ENCODE results near the gene IRX4. TPM values are rescaled to one million over a fixed set of nuclear protein-coding genes. Genes with fewer than 3 reads are reported as not detected.

IRX4 gene
- total RNA-seq, 2 donors from 2014 or later, result not detected

DNA sequence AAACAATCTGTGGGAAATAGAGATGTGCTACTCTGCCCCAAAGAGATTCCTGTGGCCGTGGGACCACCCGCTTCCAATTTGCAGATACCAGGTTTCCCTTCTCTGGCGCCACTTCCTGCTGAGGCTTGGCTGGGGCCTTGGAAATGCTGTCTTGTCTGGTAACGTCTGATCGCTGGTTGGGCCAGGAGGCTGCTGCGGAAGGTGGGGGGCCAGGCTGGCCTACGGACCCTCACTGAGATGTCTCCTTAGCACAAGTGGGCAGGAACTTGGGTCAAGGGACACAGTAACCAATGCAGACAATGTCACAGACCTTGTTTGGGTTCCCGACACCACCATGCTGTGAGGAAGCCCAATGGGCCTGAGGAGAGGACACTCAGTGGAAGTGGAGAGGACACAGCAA lies 31.7 kb upstream of the IRX4 start:
- DNase-seq (ENCODE audit: low spot score) (no peak), ATAC-seq (ENCODE audit: insufficient number of reproducible peaks, low FRiP score, low read depth) (no peak)
- H3K27me3 ChIP-seq (replicated peaks; ENCODE audit: insufficient read depth), result no peaks in the 10 kb centered on the region
- H3K27ac ChIP-seq, result no peak overlapping the region
- no peaks in the 10 kb centered on the region for H3K9me3 ChIP-seq
- H3K36me3 ChIP-seq, result no peaks in the 10 kb centered on the region
- TF ChIP-seq, protein P1, sequence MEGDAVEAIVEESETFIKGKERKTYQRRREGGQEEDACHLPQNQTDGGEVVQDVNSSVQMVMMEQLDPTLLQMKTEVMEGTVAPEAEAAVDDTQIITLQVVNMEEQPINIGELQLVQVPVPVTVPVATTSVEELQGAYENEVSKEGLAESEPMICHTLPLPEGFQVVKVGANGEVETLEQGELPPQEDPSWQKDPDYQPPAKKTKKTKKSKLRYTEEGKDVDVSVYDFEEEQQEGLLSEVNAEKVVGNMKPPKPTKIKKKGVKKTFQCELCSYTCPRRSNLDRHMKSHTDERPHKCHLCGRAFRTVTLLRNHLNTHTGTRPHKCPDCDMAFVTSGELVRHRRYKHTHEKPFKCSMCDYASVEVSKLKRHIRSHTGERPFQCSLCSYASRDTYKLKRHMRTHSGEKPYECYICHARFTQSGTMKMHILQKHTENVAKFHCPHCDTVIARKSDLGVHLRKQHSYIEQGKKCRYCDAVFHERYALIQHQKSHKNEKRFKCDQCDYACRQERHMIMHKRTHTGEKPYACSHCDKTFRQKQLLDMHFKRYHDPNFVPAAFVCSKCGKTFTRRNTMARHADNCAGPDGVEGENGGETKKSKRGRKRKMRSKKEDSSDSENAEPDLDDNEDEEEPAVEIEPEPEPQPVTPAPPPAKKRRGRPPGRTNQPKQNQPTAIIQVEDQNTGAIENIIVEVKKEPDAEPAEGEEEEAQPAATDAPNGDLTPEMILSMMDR (IDR thresholded peaks at IDR 0.05), result no peak
- no peaks in the 10 kb centered on the region for H3K4me1 ChIP-seq (ENCODE audit: control insufficient read depth in 1 of 2, low read depth in 2 of 2)
- H3K4me3 ChIP-seq, result no peak overlapping the region

DNA sequence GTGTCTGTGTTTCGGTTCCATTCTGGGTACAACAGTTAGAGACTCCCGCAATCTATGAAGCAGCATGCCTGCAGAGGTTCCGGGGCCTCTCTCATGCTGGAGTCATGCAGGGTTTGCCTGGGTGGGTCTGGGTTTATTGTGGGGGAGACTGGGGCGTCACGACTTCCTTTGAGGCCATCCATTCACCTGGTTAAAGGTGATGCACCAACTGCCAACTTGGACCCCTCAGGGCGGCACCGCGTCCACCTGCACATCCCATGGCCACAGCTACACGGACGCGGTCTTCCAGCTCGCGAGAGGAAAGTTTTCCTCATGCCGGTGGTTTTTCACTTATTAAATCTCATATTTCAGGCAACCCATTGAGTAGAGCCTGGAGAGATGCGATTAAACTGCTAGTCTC lies 30.9 kb upstream of the IRX4 start:
- Histone ChIP-seq H3K27ac (no peak overlapping the region), H3K4me1 (ENCODE audit: control insufficient read depth in 1 of 2, low read depth in 2 of 2) (no peaks in the 10 kb centered on the region), H3K9me3 (no peaks in the 10 kb centered on the region), H3K36me3 (no peaks in the 10 kb centered on the region), H3K27me3 (replicated peaks; ENCODE audit: insufficient read depth) (no peaks in the 10 kb centered on the region), H3K4me3 (no peak overlapping the region)
- DNase-seq (ENCODE audit: low spot score) (no peak), ATAC-seq (ENCODE audit: insufficient number of reproducible peaks, low FRiP score, low read depth) (no peak)
- TF ChIP-seq, protein P1 (IDR thresholded peaks at IDR 0.05), result no peak

DNA sequence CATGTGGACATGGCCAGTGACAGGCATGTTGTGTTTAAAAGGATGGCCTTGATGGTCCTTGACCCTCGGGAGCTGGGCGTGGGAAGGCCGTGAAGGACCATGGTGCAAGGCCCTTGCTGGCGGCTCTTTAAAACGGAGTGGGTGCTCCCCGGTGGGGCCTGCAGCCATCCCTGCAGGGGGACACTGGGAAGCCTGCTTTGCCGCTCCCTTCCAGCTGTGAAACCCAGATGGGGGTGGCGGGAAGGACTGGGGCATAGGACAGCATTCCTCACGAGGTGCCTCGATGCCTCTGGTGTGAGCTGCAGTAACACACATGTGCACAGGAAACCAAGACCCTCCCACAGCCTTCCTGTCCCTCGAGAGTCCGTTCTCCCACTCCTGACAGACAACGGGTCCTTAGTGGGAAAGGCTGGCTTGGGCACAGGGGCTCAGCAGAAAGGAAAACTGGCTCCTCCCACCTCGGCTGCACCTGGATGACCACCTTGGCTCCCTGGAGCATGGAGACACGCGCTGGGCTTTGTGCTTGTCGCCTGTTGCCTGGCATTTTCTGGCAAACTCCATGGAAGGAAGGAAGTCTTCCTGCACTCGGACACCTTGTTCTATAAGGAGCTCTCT lies 30.3 kb upstream of the IRX4 start:
- TF ChIP-seq, protein P1 (IDR thresholded peaks at IDR 0.05), result no peak
- Histone ChIP-seq H3K27ac (no peak overlapping the region), H3K27me3 (replicated peaks; ENCODE audit: insufficient read depth) (no peaks in the 10 kb centered on the region), H3K4me3 (no peak overlapping the region), H3K9me3 (no peaks in the 10 kb centered on the region), H3K36me3 (no peaks in the 10 kb centered on the region), H3K4me1 (ENCODE audit: control insufficient read depth in 1 of 2, low read depth in 2 of 2) (no peaks in the 10 kb centered on the region)
- ATAC-seq (ENCODE audit: insufficient number of reproducible peaks, low FRiP score, low read depth) (no peak), DNase-seq (ENCODE audit: low spot score) (no peak)

DNA sequence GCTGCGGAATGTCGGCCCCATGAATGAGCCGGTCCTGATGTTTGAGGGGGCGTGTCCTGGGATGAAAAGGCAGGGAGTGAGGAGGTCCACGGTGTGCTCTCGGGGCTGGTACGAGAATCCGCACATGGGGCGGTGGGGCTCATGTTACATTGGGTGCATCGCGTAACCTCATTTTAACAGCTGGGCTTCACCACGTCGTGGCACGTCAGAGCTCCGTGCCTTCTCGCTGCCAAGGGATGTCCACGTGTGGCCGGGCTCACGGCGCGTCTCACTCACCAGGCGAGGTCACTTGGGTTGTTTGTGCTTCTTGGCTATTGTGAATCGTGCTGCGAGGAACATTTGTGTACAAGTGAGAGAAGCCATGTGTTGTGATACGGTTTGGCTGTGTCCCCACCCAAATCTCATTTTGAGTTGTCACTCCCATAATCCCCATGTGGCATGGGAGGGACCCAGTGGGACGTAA lies 29.1 kb upstream of the IRX4 start:
- Histone ChIP-seq H3K36me3 (no peaks in the 10 kb centered on the region), H3K4me1 (ENCODE audit: control insufficient read depth in 1 of 2, low read depth in 2 of 2) (no peaks in the 10 kb centered on the region), H3K27me3 (replicated peaks; ENCODE audit: insufficient read depth) (no peaks in the 10 kb centered on the region), H3K27ac (no peak overlapping the region), H3K4me3 (no peak overlapping the region), H3K9me3 (no peaks in the 10 kb centered on the region)
- TF ChIP-seq, protein P1 (IDR thresholded peaks at IDR 0.05), result no peak
- ATAC-seq (ENCODE audit: insufficient number of reproducible peaks, low FRiP score, low read depth) (no peak), DNase-seq (ENCODE audit: low spot score) (no peak)

DNA sequence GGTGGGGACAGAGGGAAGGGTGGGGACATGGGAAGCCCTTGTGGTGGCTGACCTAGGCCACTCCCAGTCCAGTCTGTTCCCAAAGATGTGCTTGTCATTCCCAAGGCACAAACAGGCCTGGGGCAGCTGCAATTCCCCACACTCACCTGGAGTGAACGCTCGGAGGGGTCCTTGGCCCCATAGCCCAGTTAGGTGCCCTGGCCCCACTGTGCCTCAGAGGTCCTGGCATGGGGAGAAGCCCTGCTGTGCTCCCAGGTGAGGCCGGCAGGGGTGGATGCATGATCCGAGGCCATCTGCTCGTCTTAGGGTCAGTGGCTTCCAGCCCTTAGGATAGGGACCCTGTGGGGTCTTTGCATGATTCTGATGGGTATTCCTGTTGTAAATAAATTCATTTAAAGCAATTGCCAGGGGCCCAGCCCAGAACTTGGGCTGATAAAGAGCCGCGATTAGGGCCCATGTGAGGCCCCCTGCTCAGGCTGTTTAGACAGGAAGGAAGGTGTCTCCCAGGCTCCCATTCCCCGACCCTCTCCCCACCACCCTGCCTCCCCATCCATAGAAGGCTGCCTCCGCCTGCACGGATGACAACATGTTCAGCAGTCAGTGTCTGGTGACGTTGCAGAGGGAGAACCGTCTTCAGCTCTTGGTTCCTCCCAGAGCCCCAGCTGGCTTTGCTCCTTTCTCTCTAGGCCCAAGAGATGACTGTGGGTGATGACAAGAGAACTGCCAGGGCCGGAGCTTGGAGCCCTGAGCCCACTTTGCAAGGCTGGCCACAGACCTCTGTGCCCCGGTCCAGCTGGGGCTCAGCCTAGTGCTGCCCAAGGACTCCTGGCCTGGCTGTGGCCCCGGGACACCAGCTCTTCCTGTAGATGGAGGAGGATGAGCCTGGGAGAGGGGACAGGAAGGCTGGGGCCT lies 28.4 kb upstream of the IRX4 start:
- DNase-seq (ENCODE audit: low spot score) (no peak), ATAC-seq (ENCODE audit: insufficient number of reproducible peaks, low FRiP score, low read depth) (no peak)
- H3K9me3 ChIP-seq, result no peaks in the 10 kb centered on the region
- no peaks in the 10 kb centered on the region for H3K36me3 ChIP-seq
- H3K4me1 ChIP-seq (ENCODE audit: control insufficient read depth in 1 of 2, low read depth in 2 of 2), result no peaks in the 10 kb centered on the region
- H3K4me3 ChIP-seq, result no peak overlapping the region
- TF ChIP-seq, protein P1 (IDR thresholded peaks at IDR 0.05), result no peak
- H3K27me3 ChIP-seq (replicated peaks; ENCODE audit: insufficient read depth), result no peaks in the 10 kb centered on the region
- H3K27ac ChIP-seq, result no peak overlapping the region

Data from thoracic aorta (tissue), 2 donors.